Liver (tissue), 9 donors: Measurements from ENCODE around the gene IFI27L1. TPM values are rescaled to one million over a fixed set of nuclear protein-coding genes. Genes with fewer than 3 reads are reported as not detected.

Experiments used
- DNase-seq: peaks from one replicate; pipeline ENCODE4 v3.0.0-alpha.2; 2017; ENCODE audit warnings: low spot score
- H3K27ac ChIP-seq, 2 donors: one replicate each; pipeline ENCODE4 v1.7.0; 2013; ENCODE audit warnings: inconsistent platforms in 2 of 2, low read length in 2 of 2, control low read depth in 1 of 2, low read depth in 1 of 2, mild to moderate bottlenecking in 1 of 2
- H3K27me3 ChIP-seq, 4 donors: one replicate each; pipeline versions ENCODE4 v1.6.1 to v1.7.0; 2013; ENCODE audit warnings: low read length in 3 of 4, inconsistent platforms in 1 of 4, mild to moderate bottlenecking in 1 of 4, moderate library complexity in 1 of 4; ENCODE audit not compliant: control insufficient read depth in 4 of 4, insufficient read depth in 4 of 4
- H3K36me3 ChIP-seq, 4 donors: one replicate each; pipeline versions ENCODE4 v1.6.1 to v1.7.0; 2013; ENCODE audit warnings: low read length in 3 of 4, mild to moderate bottlenecking in 3 of 4, low read depth in 1 of 4, moderate library complexity in 1 of 4; ENCODE audit not compliant: control insufficient read depth in 4 of 4, insufficient read depth in 3 of 4
- H3K4me1 ChIP-seq, 4 donors: one replicate each; pipeline versions ENCODE4 v1.6.1 to v1.7.0; 2013; ENCODE audit warnings: low read length in 3 of 4, mild to moderate bottlenecking in 3 of 4, moderate library complexity in 1 of 4; ENCODE audit not compliant: control insufficient read depth in 4 of 4, insufficient read depth in 4 of 4
- H3K4me3 ChIP-seq, 3 donors: one replicate each; pipeline versions ENCODE4 v1.6.1 to v1.7.0; 2013; ENCODE audit warnings: low read length in 3 of 3, control low read depth in 1 of 3, low read depth in 1 of 3, mild to moderate bottlenecking in 1 of 3
- H3K9ac ChIP-seq, 2 donors: one replicate each; pipeline ENCODE4 v1.7.0; 2013; ENCODE audit warnings: low read length in 2 of 2, mild to moderate bottlenecking in 2 of 2, moderate library complexity in 2 of 2, control low read depth in 1 of 2, low read depth in 1 of 2
- H3K9me3 ChIP-seq, 4 donors: one replicate each; pipeline versions ENCODE4 v1.6.1 to v1.7.0; 2013; ENCODE audit warnings: low read length in 3 of 4; ENCODE audit not compliant: control insufficient read depth in 4 of 4
- EGR1 ChIP-seq, 2 donors: IDR thresholded peaks; 2 replicates each; pipeline ENCODE4 v1.6.1; 2016 to 2018; ENCODE audit warnings: antibody characterized with exemption in 2 of 2, low read depth in 2 of 2
- FOXA1 ChIP-seq: IDR thresholded peaks from 2 replicates; pipeline ENCODE4 v1.6.1; 2016; ENCODE audit warnings: antibody characterized with exemption
- FOXA2 ChIP-seq: IDR thresholded peaks from 2 replicates; pipeline ENCODE4 v1.6.1; 2016; ENCODE audit warnings: antibody characterized with exemption
- GABPA ChIP-seq, 2 donors: IDR thresholded peaks in 1 of 2; conservative IDR thresholded peaks in 1 of 2; 2 replicates each; pipeline ENCODE4 v1.6.1; 2016; ENCODE audit warnings: antibody characterized with exemption in 2 of 2, mild to moderate bottlenecking in 1 of 2, moderate library complexity in 1 of 2
- HNF4A ChIP-seq, 2 donors: conservative IDR thresholded peaks; 2 replicates each; pipeline ENCODE4 v1.6.1; 2016; ENCODE audit warnings: antibody characterized with exemption in 2 of 2, mild to moderate bottlenecking in 2 of 2
- HNF4G ChIP-seq: IDR thresholded peaks from 2 replicates; pipeline ENCODE4 v1.6.1; 2016; ENCODE audit warnings: antibody characterized with exemption
- JUND ChIP-seq, 2 donors: IDR thresholded peaks; 2 replicates each; pipeline ENCODE4 v1.6.1; 2016; ENCODE audit warnings: antibody characterized with exemption in 2 of 2
- NR2F2 ChIP-seq: IDR thresholded peaks from 2 replicates; pipeline ENCODE4 v1.6.1; 2016; ENCODE audit warnings: antibody characterized with exemption
- RAD21 ChIP-seq, 2 donors: IDR thresholded peaks; 2 replicates each; pipeline ENCODE4 v1.6.1; 2016; ENCODE audit warnings: antibody characterized with exemption in 2 of 2, mild to moderate bottlenecking in 2 of 2
- RXRA ChIP-seq, 2 donors: IDR thresholded peaks; 2 replicates each; pipeline ENCODE4 v1.6.1; 2017 to 2018; ENCODE audit warnings: antibody characterized with exemption in 2 of 2, mild to moderate bottlenecking in 1 of 2
- SP1 ChIP-seq: IDR thresholded peaks from 2 replicates; pipeline ENCODE4 v1.6.1; 2018; ENCODE audit warnings: antibody characterized with exemption, mild to moderate bottlenecking
- TAF1 ChIP-seq: conservative IDR thresholded peaks from 2 replicates; pipeline ENCODE4 v1.6.1; 2016; ENCODE audit warnings: antibody characterized with exemption, mild to moderate bottlenecking
- YY1 ChIP-seq: IDR thresholded peaks from 2 replicates; pipeline ENCODE4 v1.6.1; 2016; ENCODE audit warnings: antibody characterized with exemption, mild to moderate bottlenecking
- WGBS: extraction: QIAGEN DNeasy Blood & Tissue Kit; methylation state at CpG from one replicate; pipeline ENCODE4 v1.1.7; 2013; 5-methylcytosine and 5-hydroxymethylcytosine counted together
- polyA plus RNA-seq, 2 donors: library from polyadenylated mRNA; stranded (reverse) in 1 of 2; unstranded in 1 of 2; fragments of 200-250 nt in 1 of 2; fragments of >200 nt in 1 of 2; fragmentation: Nextera tagmentation in 1 of 2; extraction: Ambion mirVana in 1 of 2; gene quantifications; one replicate each; pipeline versions ENCODE4 v1.2.1 to v1.2.3, GENCODE V29; 2013 to 2015
- total RNA-seq, 2 donors: library from RNA; depleted of rRNA; stranded (reverse); fragments of >200 nt; gene quantifications; one replicate each; pipeline ENCODE4 v1.2.3, GENCODE V29; 2014
- TF ChIP-seq, protein P1 (sequence below): fragments of 150-350 bp; IDR thresholded peaks from 2 replicates; pipeline ENCODE4 v1.5.1; 2017; ENCODE audit warnings: improper control_type of control experiment, low read depth, low read length; ENCODE audit not compliant: missing input control
- TF ChIP-seq, protein P2 (sequence below): IDR thresholded peaks from 2 replicates; pipeline ENCODE4 v1.6.1; 2016; ENCODE audit warnings: antibody characterized with exemption, mild to moderate bottlenecking
- TF ChIP-seq, protein P3 (sequence below): IDR thresholded peaks from 2 replicates; pipeline ENCODE4 v1.6.1; 2016; ENCODE audit warnings: antibody characterized with exemption
- TF ChIP-seq, protein P4 (sequence below): IDR thresholded peaks from 2 replicates; pipeline ENCODE4 v1.6.1; 2016; ENCODE audit warnings: antibody characterized with exemption
- donor health status: healthy.
- donor health status: healthy.
- donor health status: healthy.
- donor health status: healthy.
- donor health status: healthy.

IFI27L1 gene
- total and polyA plus RNA-seq, 4 donors, result 3.7 to 8.1 (median 5.6) TPM

- Histone ChIP-seq H3K4me3 (no peak overlapping the region), H3K36me3 (peaks cover 7 to 71% (median 51%) of the 10 kb centered on the region in 4 donors), H3K27ac (no peak overlapping the region), H3K27me3 (no peaks in the 10 kb centered on the region), H3K9me3 (no peaks in the 10 kb centered on the region), H3K4me1 (peaks cover 3 to 18% (median 9%) of the 10 kb centered on the region in 4 donors), H3K9ac (no peak overlapping the region)
- no peak for TF ChIP-seq HNF4A (conservative IDR thresholded peaks at IDR 0.05)
- no peak for TF ChIP-seq JUND (IDR thresholded peaks at IDR 0.05)
- TF ChIP-seq, protein P1, sequence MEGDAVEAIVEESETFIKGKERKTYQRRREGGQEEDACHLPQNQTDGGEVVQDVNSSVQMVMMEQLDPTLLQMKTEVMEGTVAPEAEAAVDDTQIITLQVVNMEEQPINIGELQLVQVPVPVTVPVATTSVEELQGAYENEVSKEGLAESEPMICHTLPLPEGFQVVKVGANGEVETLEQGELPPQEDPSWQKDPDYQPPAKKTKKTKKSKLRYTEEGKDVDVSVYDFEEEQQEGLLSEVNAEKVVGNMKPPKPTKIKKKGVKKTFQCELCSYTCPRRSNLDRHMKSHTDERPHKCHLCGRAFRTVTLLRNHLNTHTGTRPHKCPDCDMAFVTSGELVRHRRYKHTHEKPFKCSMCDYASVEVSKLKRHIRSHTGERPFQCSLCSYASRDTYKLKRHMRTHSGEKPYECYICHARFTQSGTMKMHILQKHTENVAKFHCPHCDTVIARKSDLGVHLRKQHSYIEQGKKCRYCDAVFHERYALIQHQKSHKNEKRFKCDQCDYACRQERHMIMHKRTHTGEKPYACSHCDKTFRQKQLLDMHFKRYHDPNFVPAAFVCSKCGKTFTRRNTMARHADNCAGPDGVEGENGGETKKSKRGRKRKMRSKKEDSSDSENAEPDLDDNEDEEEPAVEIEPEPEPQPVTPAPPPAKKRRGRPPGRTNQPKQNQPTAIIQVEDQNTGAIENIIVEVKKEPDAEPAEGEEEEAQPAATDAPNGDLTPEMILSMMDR, result no peak
- TF ChIP-seq NR2F2, result no peak
- no peak for TF ChIP-seq RAD21 (IDR thresholded peaks at IDR 0.05)
- TF ChIP-seq, protein P2, sequence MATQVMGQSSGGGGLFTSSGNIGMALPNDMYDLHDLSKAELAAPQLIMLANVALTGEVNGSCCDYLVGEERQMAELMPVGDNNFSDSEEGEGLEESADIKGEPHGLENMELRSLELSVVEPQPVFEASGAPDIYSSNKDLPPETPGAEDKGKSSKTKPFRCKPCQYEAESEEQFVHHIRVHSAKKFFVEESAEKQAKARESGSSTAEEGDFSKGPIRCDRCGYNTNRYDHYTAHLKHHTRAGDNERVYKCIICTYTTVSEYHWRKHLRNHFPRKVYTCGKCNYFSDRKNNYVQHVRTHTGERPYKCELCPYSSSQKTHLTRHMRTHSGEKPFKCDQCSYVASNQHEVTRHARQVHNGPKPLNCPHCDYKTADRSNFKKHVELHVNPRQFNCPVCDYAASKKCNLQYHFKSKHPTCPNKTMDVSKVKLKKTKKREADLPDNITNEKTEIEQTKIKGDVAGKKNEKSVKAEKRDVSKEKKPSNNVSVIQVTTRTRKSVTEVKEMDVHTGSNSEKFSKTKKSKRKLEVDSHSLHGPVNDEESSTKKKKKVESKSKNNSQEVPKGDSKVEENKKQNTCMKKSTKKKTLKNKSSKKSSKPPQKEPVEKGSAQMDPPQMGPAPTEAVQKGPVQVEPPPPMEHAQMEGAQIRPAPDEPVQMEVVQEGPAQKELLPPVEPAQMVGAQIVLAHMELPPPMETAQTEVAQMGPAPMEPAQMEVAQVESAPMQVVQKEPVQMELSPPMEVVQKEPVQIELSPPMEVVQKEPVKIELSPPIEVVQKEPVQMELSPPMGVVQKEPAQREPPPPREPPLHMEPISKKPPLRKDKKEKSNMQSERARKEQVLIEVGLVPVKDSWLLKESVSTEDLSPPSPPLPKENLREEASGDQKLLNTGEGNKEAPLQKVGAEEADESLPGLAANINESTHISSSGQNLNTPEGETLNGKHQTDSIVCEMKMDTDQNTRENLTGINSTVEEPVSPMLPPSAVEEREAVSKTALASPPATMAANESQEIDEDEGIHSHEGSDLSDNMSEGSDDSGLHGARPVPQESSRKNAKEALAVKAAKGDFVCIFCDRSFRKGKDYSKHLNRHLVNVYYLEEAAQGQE, result no peak
- no peak for TF ChIP-seq SP1
- no peak for TF ChIP-seq GABPA (IDR thresholded peaks at IDR 0.05 in 1 of 2, conservative IDR thresholded peaks at IDR 0.05 in 1 of 2)
- no peak for TF ChIP-seq HNF4G
- no peak for TF ChIP-seq RXRA (IDR thresholded peaks at IDR 0.05)
- TF ChIP-seq, protein P3, sequence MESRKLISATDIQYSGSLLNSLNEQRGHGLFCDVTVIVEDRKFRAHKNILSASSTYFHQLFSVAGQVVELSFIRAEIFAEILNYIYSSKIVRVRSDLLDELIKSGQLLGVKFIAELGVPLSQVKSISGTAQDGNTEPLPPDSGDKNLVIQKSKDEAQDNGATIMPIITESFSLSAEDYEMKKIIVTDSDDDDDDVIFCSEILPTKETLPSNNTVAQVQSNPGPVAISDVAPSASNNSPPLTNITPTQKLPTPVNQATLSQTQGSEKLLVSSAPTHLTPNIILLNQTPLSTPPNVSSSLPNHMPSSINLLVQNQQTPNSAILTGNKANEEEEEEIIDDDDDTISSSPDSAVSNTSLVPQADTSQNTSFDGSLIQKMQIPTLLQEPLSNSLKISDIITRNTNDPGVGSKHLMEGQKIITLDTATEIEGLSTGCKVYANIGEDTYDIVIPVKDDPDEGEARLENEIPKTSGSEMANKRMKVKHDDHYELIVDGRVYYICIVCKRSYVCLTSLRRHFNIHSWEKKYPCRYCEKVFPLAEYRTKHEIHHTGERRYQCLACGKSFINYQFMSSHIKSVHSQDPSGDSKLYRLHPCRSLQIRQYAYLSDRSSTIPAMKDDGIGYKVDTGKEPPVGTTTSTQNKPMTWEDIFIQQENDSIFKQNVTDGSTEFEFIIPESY, result no peak
- no peak for TF ChIP-seq FOXA2
- no peak for TF ChIP-seq TAF1
- no peak for TF ChIP-seq FOXA1
- TF ChIP-seq YY1, result no peak
- TF ChIP-seq, protein P4, sequence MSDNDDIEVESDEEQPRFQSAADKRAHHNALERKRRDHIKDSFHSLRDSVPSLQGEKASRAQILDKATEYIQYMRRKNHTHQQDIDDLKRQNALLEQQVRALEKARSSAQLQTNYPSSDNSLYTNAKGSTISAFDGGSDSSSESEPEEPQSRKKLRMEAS, result no peak
- DNase-seq, result no peak
- WGBS, result 89% methylated on average over 1 of the region's 1 CpG
Measured at GRCh38 chr14:94052199-94052598, 28.9 kb upstream of the IFI27L1 start.

DNA sequence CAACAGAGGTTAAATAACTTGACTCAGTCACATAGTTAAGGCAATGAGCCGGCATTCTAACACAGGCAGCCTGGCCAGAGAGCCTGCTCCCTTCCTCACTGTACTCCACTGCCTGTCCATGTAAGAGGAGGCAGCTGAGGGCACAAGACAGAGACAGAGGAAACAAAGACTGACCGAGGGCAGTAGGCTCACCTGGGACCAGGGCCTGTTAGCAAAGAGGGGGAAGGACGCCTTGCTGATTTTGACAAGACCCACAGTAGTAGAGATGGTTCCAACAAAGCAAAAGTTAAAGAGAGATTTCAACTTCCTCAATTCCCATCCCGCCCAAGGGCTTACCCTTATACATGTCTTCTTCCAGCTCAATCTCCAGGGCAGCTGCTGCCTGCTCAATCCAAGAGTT is 28.4 kb upstream of the IFI27L1 start:
- Histone ChIP-seq H3K36me3 (peaks cover 7 to 67% (median 51%) of the 10 kb centered on the region in 4 donors), H3K27ac (no peak overlapping the region), H3K9ac (no peak overlapping the region), H3K4me1 (peaks cover 6 to 23% (median 14%) of the 10 kb centered on the region in 4 donors), H3K9me3 (no peaks in the 10 kb centered on the region), H3K4me3 (no peak overlapping the region), H3K27me3 (no peaks in the 10 kb centered on the region)
- peak; percentile 20 for DNase-seq
- 95% methylated on average over 4 of the region's 4 CpGs for WGBS
- TF ChIP-seq, protein P1, result no peak
- TF ChIP-seq HNF4A (conservative IDR thresholded peaks at IDR 0.05) (no peak), JUND (IDR thresholded peaks at IDR 0.05) (no peak), FOXA1 (no peak), HNF4G (no peak), TAF1 (no peak), SP1 (no peak), EGR1 (IDR thresholded peaks at IDR 0.05; ENCODE audit: low read depth in 2 of 2) (no peak), GABPA (IDR thresholded peaks at IDR 0.05 in 1 of 2, conservative IDR thresholded peaks at IDR 0.05 in 1 of 2) (no peak), NR2F2 (no peak)
- TF ChIP-seq, protein P4, result no peak
